ENCODE data around the gene DCBLD1.

Gene DCBLD1

GRCh38 chr6:117503211-117503610, 20.7 kb downstream of the DCBLD1 start:
- intact Hi-C loops (cut with DNase I; ENCODE audit: low total_unique reads) = no loop called here
- peaks cover 0 to 21% (median 8%) of the 10 kb centered on the region in 4 donors for H3K4me1 ChIP-seq

GRCh38 chr6:117504478-117505144, 22.1 kb downstream of the DCBLD1 start:
- intact Hi-C loops (cut with DNase I; ENCODE audit: low total_unique reads) = no loop called here
- Histone ChIP-seq H3K9me3 (no peaks in the 10 kb centered on the region), H3K4me3 (no peak overlapping the region), H3K36me3 (no peaks in the 10 kb centered on the region), H3K27me3 (no peaks in the 10 kb centered on the region), H3K4me1 (peaks cover 0 to 14% (median 6%) of the 10 kb centered on the region in 4 donors), H3K27ac (no peak overlapping the region)
- TF ChIP-seq CTCF (IDR thresholded peaks at IDR 0.05) = no peak
- no peak for DNase-seq

More at GRCh38 chr6:117503211-117503610, 20.7 kb downstream of the DCBLD1 start:
- TF ChIP-seq CTCF (IDR thresholded peaks at IDR 0.05) = no peak
- Histone ChIP-seq H3K27ac (no peak overlapping the region), H3K27me3 (no peaks in the 10 kb centered on the region), H3K4me3 (no peak overlapping the region), H3K36me3 (no peaks in the 10 kb centered on the region), H3K9me3 (no peaks in the 10 kb centered on the region)
- DNase-seq = no peak

- intact Hi-C loops (cut with DNase I; ENCODE audit: low total_unique reads) = no loop called here
Observed at GRCh38 chr6:117505311-117505710, 22.8 kb downstream of the DCBLD1 start.

GRCh38 chr6:117506180-117506835, 23.8 kb downstream of the DCBLD1 start:
- H3K36me3 ChIP-seq = no peaks in the 10 kb centered on the region
- no peaks in the 10 kb centered on the region for H3K9me3 ChIP-seq
- no peaks in the 10 kb centered on the region for H3K27me3 ChIP-seq
- no peak for DNase-seq
- H3K4me3 ChIP-seq = no peak overlapping the region
- H3K4me1 ChIP-seq = peaks cover 0 to 18% (median 7%) of the 10 kb centered on the region in 4 donors
- intact Hi-C loops (cut with DNase I; ENCODE audit: low total_unique reads) = no loop called here
- no peak for TF ChIP-seq CTCF (IDR thresholded peaks at IDR 0.05)
- no peak overlapping the region for H3K27ac ChIP-seq

More at GRCh38 chr6:117505311-117505710, 22.8 kb downstream of the DCBLD1 start:
- Histone ChIP-seq H3K9me3 (no peaks in the 10 kb centered on the region), H3K36me3 (no peaks in the 10 kb centered on the region), H3K4me3 (no peak overlapping the region), H3K27ac (no peak overlapping the region), H3K4me1 (peaks cover 0 to 14% (median 6%) of the 10 kb centered on the region in 4 donors), H3K27me3 (no peaks in the 10 kb centered on the region)
- TF ChIP-seq CTCF (IDR thresholded peaks at IDR 0.05) = no peak
- DNase-seq = no peak

GRCh38 chr6:117506907-117507306, 24.4 kb downstream of the DCBLD1 start:
- DNase-seq = no peak
- TF ChIP-seq CTCF (IDR thresholded peaks at IDR 0.05) = no peak
- H3K4me1 ChIP-seq = peaks cover 0 to 20% (median 7%) of the 10 kb centered on the region in 4 donors
- H3K4me3 ChIP-seq = no peak overlapping the region
- no peaks in the 10 kb centered on the region for H3K9me3 ChIP-seq
- H3K36me3 ChIP-seq = no peaks in the 10 kb centered on the region
- no peaks in the 10 kb centered on the region for H3K27me3 ChIP-seq
- intact Hi-C loops (cut with DNase I; ENCODE audit: low total_unique reads) = no loop called here
- H3K27ac ChIP-seq = no peak overlapping the region
